ENCODE results near the gene ZMYND8.

- no peak for TF ChIP-seq CTCF (IDR thresholded peaks at IDR 0.05)
- no peak for TF ChIP-seq POLR2A (IDR thresholded peaks at IDR 0.05; ENCODE audit: low read depth)
- no peak for TF ChIP-seq POLR2AphosphoS5 (IDR thresholded peaks at IDR 0.05)
- no peak for TF ChIP-seq EP300 (IDR thresholded peaks at IDR 0.05)
Measured at GRCh38 chr20:47306095-47306494, 50.4 kb downstream of the ZMYND8 start.
